ENCODE measurements around the gene NAA20.

GRCh38 chr20:20076297-20077065 is 59.3 kb downstream of the NAA20 start:
- TF ChIP-seq FOXP2 (optimal IDR thresholded peaks at IDR 0.05; ENCODE audit: control extremely low read depth, extremely low read length, insufficient read depth) (no peak), EZH2 (IDR thresholded peaks at IDR 0.05) (no peak)
